Heart left ventricle (tissue), 16 donors: ENCODE measurements around the gene PYHIN1. TPM values are rescaled to one million over a fixed set of nuclear protein-coding genes. Genes with fewer than 3 reads are reported as not detected.

ENCODE experiments used
- ATAC-seq, 4 donors: fragments of 200-7000 bp; cut with Tn5 transposase; one replicate each; pipeline ENCODE4 v1.9.1; 2020 to 2022; ENCODE audit warnings: moderate library complexity in 4 of 4, mild to moderate bottlenecking in 3 of 4, moderate number of reproducible peaks in 1 of 4
- DNase-seq, 5 donors: peaks; one replicate each; pipeline ENCODE4 v3.0.0-alpha.2; 2020
- H3K27ac ChIP-seq, 12 donors: fragments of 200-600 bp; sonication (generic) in 4 of 12; one replicate each; pipeline versions ENCODE4 v1.5.0 to v1.8.0; 2016 to 2022; ENCODE audit warnings: mild to moderate bottlenecking in 2 of 12
- H3K27me3 ChIP-seq, 9 donors: fragments of 200-600 bp; sonication (generic) in 2 of 9; one replicate each; pipeline versions ENCODE4 v1.5.1 to v1.8.0; 2016 to 2022; ENCODE audit warnings: mild to moderate bottlenecking in 3 of 9
- H3K36me3 ChIP-seq, 9 donors: fragments of 200-600 bp; sonication (generic) in 2 of 9; one replicate each; pipeline versions ENCODE4 v1.5.0 to v1.8.0; 2018 to 2022; ENCODE audit warnings: mild to moderate bottlenecking in 2 of 9
- H3K4me1 ChIP-seq, 12 donors: fragments of 200-600 bp; sonication (generic) in 4 of 12; one replicate each; pipeline versions ENCODE4 v1.5.0 to v1.8.0; 2016 to 2022; ENCODE audit warnings: mild to moderate bottlenecking in 3 of 12
- H3K4me3 ChIP-seq, 12 donors: fragments of 200-600 bp; sonication (generic) in 4 of 12; one replicate each; pipeline versions ENCODE4 v1.5.0 to v1.8.0; 2017 to 2022; ENCODE audit warnings: mild to moderate bottlenecking in 9 of 12, moderate library complexity in 4 of 12
- H3K9me3 ChIP-seq, 12 donors: fragments of 200-600 bp; sonication (generic) in 4 of 12; one replicate each; pipeline versions ENCODE4 v1.5.0 to v1.8.0; 2016 to 2022; ENCODE audit warnings: mild to moderate bottlenecking in 1 of 12
- POLR2A ChIP-seq, 2 donors: fragments of 450-650 bp; IDR thresholded peaks; one replicate each; pipeline ENCODE4 v1.6.1; 2017; ENCODE audit warnings: antibody characterized with exemption in 2 of 2, mild to moderate bottlenecking in 2 of 2, moderate library complexity in 2 of 2
- WGBS, 4 donors: extraction: QIAGEN DNeasy Blood & Tissue Kit in 2 of 4; methylation state at CpG; one replicate each; pipeline versions ENCODE4 v1.1.5 to v1.1.7; 2013 to 2018; 5-methylcytosine and 5-hydroxymethylcytosine counted together
- intact Hi-C, 10 donors: fragments of 100-400 bp; cut with DNase I; formaldehyde crosslinking; loops; one replicate each; pipeline versions ENCODE4 v1.11.1 to v1.14.2; 2022
- polyA plus RNA-seq, 2 donors: library from polyadenylated mRNA; stranded (reverse); fragments of 200-250 nt; gene quantifications; one replicate each; pipeline ENCODE4 v1.2.3, GENCODE V29; 2013
- total RNA-seq, 9 donors: library from RNA; depleted of rRNA in 2 of 9; stranded (reverse); fragments of >200 nt in 2 of 9; fragmentation: NEBNext Ultra II Directional in 3 of 9; extraction: Animal tissue kit (Norgen Biotek cat#: 25700) in 3 of 9; gene quantifications; one replicate each; pipeline versions ENCODE4 v1.1.0 to v1.2.4, GENCODE V29; 2016 to 2023
- TF ChIP-seq, protein P1 (sequence below), 12 donors: fragments of 200-600 bp; sonication (generic) in 4 of 12; IDR thresholded peaks; one replicate each; pipeline versions ENCODE4 v1.5.0 to v1.8.0; 2018 to 2022; ENCODE audit warnings: antibody characterized with exemption in 12 of 12, mild to moderate bottlenecking in 5 of 12
- donor health status: ischemic (EF 13 %, LVEDD 7.1; RV severe dilation, severe dysfunction).
- donor health status: healthy with polysubstance abuse.
- donor health status: DM: no; HTN: yes; CAD: no.
- donor health status: DM: no; HTN: no; CAD: no.
- donor health status: ischemic (EF 25% LVEDD 6.9; RV normal size, moderate dysfunction).
- donor health status: ischemic (EF 25% LVEDD 5.7; RV mildly dilated, moderate dysfunction).
- donor health status: healthy.
- donor health status: DM: yes; HTN: yes; CAD: no.
- donor health status: ischemic (EF 35%, LVEDD 5.7; RV mildly dilated, moderate dysfunction).
- donor health status: nonischemic (EF 11% LVEDD 7.7; RV severe dilation, severe dysfunction).
- donor health status: DM: yes; HTN: yes; CAD: no.
- donor health status: PGD.
- donor health status: ischemic (EF 29% LVEDD 5.4; RV normal size, mild dysfunction).
- donor health status: nonischemic (EF 23%, LVEDD 6.1; RV moderate dilation, normal function).

Gene PYHIN1
- total and polyA plus RNA-seq, 11 donors: 0.07 to 3.1 (median 0.26) TPM; not detected in 5

DNA sequence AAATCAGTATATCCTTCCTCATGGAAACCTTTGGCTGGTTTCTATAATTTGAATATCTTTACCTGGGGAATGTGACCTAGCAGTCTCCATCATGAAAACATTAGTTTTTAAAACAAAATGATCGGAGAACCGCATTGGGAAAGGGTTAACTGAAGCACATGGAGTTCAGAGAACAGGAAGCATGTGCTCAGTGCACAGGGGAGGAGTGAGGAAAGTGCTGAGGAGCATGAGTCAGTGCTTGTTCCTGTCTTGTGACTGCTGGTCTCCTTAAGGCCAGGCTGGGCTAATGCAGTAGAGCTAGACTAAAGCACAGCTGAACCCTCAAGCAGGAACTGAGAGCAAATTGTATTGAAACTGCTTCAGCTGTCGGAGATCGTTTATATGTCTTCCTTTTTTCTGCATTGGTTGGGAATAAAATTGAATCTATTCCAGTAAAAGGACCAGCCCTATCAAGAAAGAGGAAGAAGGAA, 84.1 kb downstream of the PYHIN1 start:
- no peaks in the 10 kb centered on the region for H3K9me3 ChIP-seq
- peaks cover 0 to 61% (median 56%) of the 10 kb centered on the region in 9 donors for H3K36me3 ChIP-seq
- peak in 4 of 5 donors; percentile 66 to 74 (median 70) for DNase-seq
- peak overlapping the region in 10 of 12 donors; percentile 28 to 99 (median 52) for H3K27ac ChIP-seq
- ATAC-seq: peak; percentile 93 to 99 (median 98)
- 52 to 62% (median 54%) methylated on average over 4 of the region's 4 CpGs for WGBS, 4 donors
- H3K4me3 ChIP-seq: peak overlapping the region in 6 of 12 donors; percentile 7 to 82 (median 11)
- intact Hi-C loops: loop anchor here in 3 of 10 donors (5.0 to 10.0 kb wide), 3 partner anchors 42 to 909 kb away; partner anchors contain the start of gene TAGLN2 (in 1 of the 3)
- TF ChIP-seq, protein P1, sequence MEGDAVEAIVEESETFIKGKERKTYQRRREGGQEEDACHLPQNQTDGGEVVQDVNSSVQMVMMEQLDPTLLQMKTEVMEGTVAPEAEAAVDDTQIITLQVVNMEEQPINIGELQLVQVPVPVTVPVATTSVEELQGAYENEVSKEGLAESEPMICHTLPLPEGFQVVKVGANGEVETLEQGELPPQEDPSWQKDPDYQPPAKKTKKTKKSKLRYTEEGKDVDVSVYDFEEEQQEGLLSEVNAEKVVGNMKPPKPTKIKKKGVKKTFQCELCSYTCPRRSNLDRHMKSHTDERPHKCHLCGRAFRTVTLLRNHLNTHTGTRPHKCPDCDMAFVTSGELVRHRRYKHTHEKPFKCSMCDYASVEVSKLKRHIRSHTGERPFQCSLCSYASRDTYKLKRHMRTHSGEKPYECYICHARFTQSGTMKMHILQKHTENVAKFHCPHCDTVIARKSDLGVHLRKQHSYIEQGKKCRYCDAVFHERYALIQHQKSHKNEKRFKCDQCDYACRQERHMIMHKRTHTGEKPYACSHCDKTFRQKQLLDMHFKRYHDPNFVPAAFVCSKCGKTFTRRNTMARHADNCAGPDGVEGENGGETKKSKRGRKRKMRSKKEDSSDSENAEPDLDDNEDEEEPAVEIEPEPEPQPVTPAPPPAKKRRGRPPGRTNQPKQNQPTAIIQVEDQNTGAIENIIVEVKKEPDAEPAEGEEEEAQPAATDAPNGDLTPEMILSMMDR (IDR thresholded peaks at IDR 0.05): no peak
- TF ChIP-seq POLR2A (IDR thresholded peaks at IDR 0.05): peak in 1 of 2 donors; percentile 28
- H3K4me1 ChIP-seq: peaks cover 0 to 74% (median 27%) of the 10 kb centered on the region in 12 donors
- no peaks in the 10 kb centered on the region for H3K27me3 ChIP-seq

DNA sequence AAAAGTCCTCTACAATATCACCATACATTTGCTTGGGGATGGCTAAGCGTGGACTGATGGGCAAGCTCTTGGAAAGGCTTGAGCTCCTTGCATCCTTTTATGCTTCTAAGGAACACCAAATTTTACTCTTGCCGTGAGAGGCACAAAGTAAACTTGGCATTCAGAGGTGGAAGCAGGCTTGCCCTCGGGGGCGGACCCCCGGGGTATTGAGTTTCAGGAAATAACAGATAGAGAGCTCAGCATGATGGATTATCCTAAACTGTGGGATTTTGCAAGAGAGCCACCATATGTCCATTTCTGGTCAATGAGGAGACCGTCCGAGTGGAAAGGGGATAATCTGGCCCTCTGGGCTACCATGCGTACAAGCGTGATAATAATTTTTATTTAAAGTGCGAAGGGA, 92.4 kb downstream of the PYHIN1 start:
- no peak overlapping the region for H3K4me3 ChIP-seq
- TF ChIP-seq, protein P1 (IDR thresholded peaks at IDR 0.05): no peak
- TF ChIP-seq POLR2A (IDR thresholded peaks at IDR 0.05): no peak
- no peak for ATAC-seq
- intact Hi-C loops: no loop called here
- H3K27ac ChIP-seq: no peak overlapping the region
- H3K27me3 ChIP-seq: no peaks in the 10 kb centered on the region
- no peak for DNase-seq
- H3K9me3 ChIP-seq: peaks cover 0 to 2% (median 0%) of the 10 kb centered on the region in 12 donors
- 81 to 88% (median 85%) methylated on average over 10 of the region's 10 CpGs for WGBS, 4 donors
- peaks cover 0 to 81% (median 4%) of the 10 kb centered on the region in 12 donors for H3K4me1 ChIP-seq
- peaks cover 0 to 99% (median 57%) of the 10 kb centered on the region in 9 donors for H3K36me3 ChIP-seq

DNA sequence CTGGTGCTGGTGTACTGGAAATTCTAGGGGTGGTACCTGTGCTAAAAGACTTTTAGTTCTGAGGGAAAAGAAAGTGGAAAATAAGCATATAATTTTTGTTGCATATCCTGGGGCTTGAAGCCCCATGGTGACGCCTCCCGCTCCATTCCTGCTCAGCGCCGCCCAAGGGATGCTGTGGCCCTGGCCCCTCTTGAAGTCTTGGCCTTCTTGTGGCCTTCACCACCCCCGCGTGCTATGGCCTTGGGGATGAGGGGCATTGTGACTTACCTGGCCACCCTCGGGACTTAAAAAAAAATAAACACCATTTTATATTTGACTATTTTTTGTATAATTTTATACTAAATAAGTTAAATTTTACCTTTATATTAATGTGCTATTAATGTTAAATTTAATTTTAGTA, 93.7 kb downstream of the PYHIN1 start:
- Histone ChIP-seq H3K4me3 (no peak overlapping the region), H3K36me3 (peaks cover 0 to 99% (median 44%) of the 10 kb centered on the region in 9 donors), H3K4me1 (peaks cover 0 to 77% (median 4%) of the 10 kb centered on the region in 12 donors), H3K9me3 (peaks cover 0 to 15% (median 0%) of the 10 kb centered on the region in 12 donors), H3K27ac (no peak overlapping the region), H3K27me3 (no peaks in the 10 kb centered on the region)
- no peak for ATAC-seq
- 97 to 98% (median 98%) methylated on average over 7 of the region's 7 CpGs for WGBS, 4 donors
- intact Hi-C loops: no loop called here
- TF ChIP-seq, protein P1 (IDR thresholded peaks at IDR 0.05): no peak
- no peak for TF ChIP-seq POLR2A (IDR thresholded peaks at IDR 0.05)
- DNase-seq: no peak

Other genes starting within 250 kb of the PYHIN1 start
- under 1 TPM in 4 of 9 donors, not detected in 5; 0.08 to 0.99 (median 0.28) TPM for gene SPTA1, start 244.8 kb upstream of the PYHIN1 start, total RNA-seq
- under 1 TPM; 0.06 to 0.19 TPM for gene SPTA1, start 244.8 kb upstream of the PYHIN1 start, polyA plus RNA-seq
- gene OR6K2, start 230.9 kb upstream of the PYHIN1 start, total RNA-seq: not detected
- not detected for gene OR6K2, start 230.9 kb upstream of the PYHIN1 start, polyA plus RNA-seq
- gene OR6K3, start 210.8 kb upstream of the PYHIN1 start, total RNA-seq: not detected
- gene OR6K3, start 210.8 kb upstream of the PYHIN1 start, polyA plus RNA-seq: not detected
- gene OR6K6, start 176.8 kb upstream of the PYHIN1 start, total RNA-seq: not detected
- gene OR6K6, start 176.8 kb upstream of the PYHIN1 start, polyA plus RNA-seq: not detected
- not detected for gene OR6N1, start 159.4 kb upstream of the PYHIN1 start, total RNA-seq
- gene OR6N1, start 159.4 kb upstream of the PYHIN1 start, polyA plus RNA-seq: not detected
- not detected for gene OR6N2, start 150.3 kb upstream of the PYHIN1 start, total RNA-seq
- not detected for gene OR6N2, start 150.3 kb upstream of the PYHIN1 start, polyA plus RNA-seq
- 10 to 100 TPM in 2 of 9 donors, 1 to 10 TPM in 7; 1.6 to 38.0 (median 3.3) TPM for gene MNDA, start 100.2 kb upstream of the PYHIN1 start, total RNA-seq
- 1 to 10 TPM; 1.1 to 1.8 TPM for gene MNDA, start 100.2 kb upstream of the PYHIN1 start, polyA plus RNA-seq
- gene IFI16, start 78.4 kb downstream of the PYHIN1 start, total RNA-seq: 100 to 1,000 TPM in 1 of 9 donors, 10 to 100 TPM in 8; 19.1 to 125 (median 23.7) TPM
- gene IFI16, start 78.4 kb downstream of the PYHIN1 start, polyA plus RNA-seq: 10 to 100 TPM; 25.5 to 27.1 TPM
- gene AIM2, start 145.2 kb downstream of the PYHIN1 start, total RNA-seq: 1 to 10 TPM in 3 of 9 donors, under 1 TPM in 2, not detected in 4; 0.31 to 2.4 (median 2.1) TPM
- under 1 TPM; 0.04 to 0.38 TPM for gene AIM2, start 145.2 kb downstream of the PYHIN1 start, polyA plus RNA-seq
- gene CADM3, start 240.1 kb downstream of the PYHIN1 start, total RNA-seq: 10 to 100 TPM in 1 of 9 donors, 1 to 10 TPM in 7, under 1 TPM in 1; 0.93 to 14.3 (median 2.6) TPM
- 1 to 10 TPM; 1.7 to 2.1 TPM for gene CADM3, start 240.1 kb downstream of the PYHIN1 start, polyA plus RNA-seq